GM12878 (cell line): ENCODE results near the gene DMXL1. TPM values are rescaled to one million over a fixed set of nuclear protein-coding genes. Genes with fewer than 3 reads are reported as not detected.
A peak's percentile ranks its signal among the peaks of the same experiment; 100 is the strongest.

ENCODE experiments used
- ATAC-seq: fragments of 200-7000 bp; cut with Tn5 transposase; 3 replicates; pipeline ENCODE4 v1.9.1; 2020; ENCODE audit warnings: mild to moderate bottlenecking, moderate library complexity
- BruUV-seq: library from RNA; stranded (reverse); fragments of 400-500 nt; replicated peaks from 2 replicates; lab custom pipeline; 2021; lab: Mats Ljungman, UMichigan
- CTCF ChIA-PET: fragments of 300-600 bp; sonication (Branson Sonifier 250); formaldehyde crosslinking; extraction: SDS; loops from one replicate; lab custom pipeline; 2021; ENCODE audit warnings: inconsistent platforms; lab: Yijun Ruan, JAX
- POLR2A ChIA-PET: fragments of 350-600 bp; formaldehyde crosslinking; extraction: SDS; loops from one replicate; lab custom pipeline; 2021; ENCODE audit warnings: inconsistent platforms; lab: Charles Lee
- RAD21 ChIA-PET: fragments of 300-600 bp; sonication (Branson Sonifier 250); formaldehyde crosslinking; loops from one replicate; lab custom pipeline; 2023; ENCODE audit warnings: antibody characterized with exemption; ENCODE audit not compliant: unreplicated experiment; lab: Charles Lee
- SMC1A ChIA-PET: fragments of 300-600 bp; sonication (Branson Sonifier 250); formaldehyde crosslinking; loops from one replicate; lab custom pipeline; 2023; ENCODE audit not compliant: unreplicated experiment, uncharacterized antibody; lab: Charles Lee
- DNase-seq: peaks from one replicate; pipeline ENCODE4 v3.0.0-alpha.2; 2011; ENCODE audit warnings: low read depth, low spot score
- FAIRE-seq: peaks from 3 replicates; lab custom pipeline; 2011; peaks lifted over from hg19 to GRCh38; lab: Jason Lieb, UNC
- H2AFZ ChIP-seq: 2 replicates; pipeline ENCODE4 v1.6.0; 2011; ENCODE audit warnings: low read depth, low read length, control low read depth; ENCODE audit not compliant: control insufficient read depth
- H3K27ac ChIP-seq: 2 replicates; pipeline ENCODE4 v1.5.1; 2011; ENCODE audit warnings: control low read depth; ENCODE audit not compliant: control insufficient read depth, insufficient read depth
- H3K27me3 ChIP-seq, 2 experiments: replicated peaks in 1 of 2; 2 replicates each; pipeline versions ENCODE4 v1.6.0 to v1.6.1; 2011; ENCODE audit warnings: low read length in 1 of 2; ENCODE audit not compliant: control insufficient read depth in 2 of 2, insufficient read depth in 2 of 2
- H3K36me3 ChIP-seq, 2 experiments: 2 replicates each; pipeline ENCODE4 v1.5.1; 2011; ENCODE audit warnings: low read length in 1 of 2; ENCODE audit not compliant: control insufficient read depth in 2 of 2, insufficient read depth in 2 of 2
- H3K4me1 ChIP-seq: 2 replicates; pipeline ENCODE4 v1.6.1; 2011; ENCODE audit warnings: mild to moderate bottlenecking, low read length, moderate library complexity, mixed read lengths; ENCODE audit not compliant: control insufficient read depth, insufficient read depth
- H3K4me2 ChIP-seq: 2 replicates; pipeline ENCODE4 v1.6.0; 2011; ENCODE audit warnings: control low read depth; ENCODE audit not compliant: control insufficient read depth, insufficient read depth
- H3K4me3 ChIP-seq: fragments of 200-600 bp; sonication (generic); 2 replicates; pipeline ENCODE4 v1.5.1; 2016
- H3K79me2 ChIP-seq: 2 replicates; pipeline ENCODE4 v1.6.0; 2011; ENCODE audit warnings: low read length; ENCODE audit not compliant: control insufficient read depth, insufficient read depth
- H3K9ac ChIP-seq: 2 replicates; pipeline ENCODE4 v1.8.0; 2011; ENCODE audit warnings: low read length, control low read depth, mixed read lengths; ENCODE audit not compliant: control insufficient read depth, insufficient read depth
- H3K9me3 ChIP-seq: replicated peaks from 3 replicates; pipeline ENCODE4 v1.5.1; 2011; ENCODE audit warnings: mild to moderate bottlenecking, low read length; ENCODE audit not compliant: control insufficient read depth, insufficient read depth
- H4K20me1 ChIP-seq: 2 replicates; pipeline ENCODE4 v1.6.0; 2011; ENCODE audit not compliant: control insufficient read depth, insufficient read depth
- NRF1 ChIP-seq: conservative IDR thresholded peaks from 2 replicates; pipeline ENCODE4 v1.6.1; 2011; ENCODE audit warnings: mild to moderate bottlenecking, low read depth, low read length, improper control_type of control experiment
- TCF3 ChIP-seq: IDR thresholded peaks from 2 replicates; pipeline ENCODE4 v1.6.1; 2012; ENCODE audit warnings: low read depth, mild to moderate bottlenecking, low read length, borderline replicate concordance; ENCODE audit not compliant: insufficient read depth
- WGBS: methylation state at CpG from one replicate; pipeline ENCODE4 v1.1.6; 2016; ENCODE audit warnings: low lambda C conversion rate; ENCODE audit not compliant: insufficient replicate concordance, insufficient coverage; ENCODE audit errors: missing lambda C conversion rate; 5-methylcytosine and 5-hydroxymethylcytosine counted together
- in situ Hi-C: fragments of 300-500 bp; cut with MboI; formaldehyde crosslinking; loops from 9 replicates; pipeline ENCODE4 v1.14.3; 2018; ENCODE audit warnings: mixed read lengths
- intact Hi-C: fragments of 100-400 bp; cut with micrococcal nuclease; formaldehyde crosslinking; loops from one replicate; pipeline ENCODE4 v1.14.2; 2022; ENCODE audit not compliant: unreplicated experiment
- polyA plus RNA-seq, 11 experiments: library from polyadenylated mRNA; depleted of rRNA in 4 of 11; unstranded in 6 of 11; stranded (reverse) in 5 of 11; fragments of >200 nt; fragmentation: Nextera tagmentation in 4 of 11; fragmentation: Illumina TruSeq in 1 of 11; extraction: Ambion mirVana in 4 of 11; extraction: Trizol in 1 of 11; gene quantifications; 1 replicate in 1 of 11; 2 replicates in 10 of 11; pipeline versions ENCODE4 v1.2.1 to v1.2.3, GENCODE V29; 2011 to 2016; ENCODE audit warnings: inconsistent platforms in 2 of 11, missing spikeins in 2 of 11, low read depth in 1 of 11
- total RNA-seq, 4 experiments: library from RNA; depleted of rRNA in 3 of 4; stranded (reverse); fragments of >200 nt in 3 of 4; fragmentation: Illumina TruSeq in 1 of 4; extraction: Trizol in 1 of 4; gene quantifications; 2 replicates each; pipeline versions ENCODE4 v1.2.1 to v1.2.3, GENCODE V29; 2013 to 2021
- TF ChIP-seq, protein P1 (sequence below): fragments of 450-650 bp; IDR thresholded peaks from 2 replicates; pipeline ENCODE4 v1.6.1; 2016; ENCODE audit warnings: mild to moderate bottlenecking

Gene DMXL1
- total and polyA plus RNA-seq, 10 of the 15 experiments (the other 5 are each of a cell fraction or from before 2014, with no cell fraction given), result 9.1 to 67.7 (median 34.1) TPM

DNA sequence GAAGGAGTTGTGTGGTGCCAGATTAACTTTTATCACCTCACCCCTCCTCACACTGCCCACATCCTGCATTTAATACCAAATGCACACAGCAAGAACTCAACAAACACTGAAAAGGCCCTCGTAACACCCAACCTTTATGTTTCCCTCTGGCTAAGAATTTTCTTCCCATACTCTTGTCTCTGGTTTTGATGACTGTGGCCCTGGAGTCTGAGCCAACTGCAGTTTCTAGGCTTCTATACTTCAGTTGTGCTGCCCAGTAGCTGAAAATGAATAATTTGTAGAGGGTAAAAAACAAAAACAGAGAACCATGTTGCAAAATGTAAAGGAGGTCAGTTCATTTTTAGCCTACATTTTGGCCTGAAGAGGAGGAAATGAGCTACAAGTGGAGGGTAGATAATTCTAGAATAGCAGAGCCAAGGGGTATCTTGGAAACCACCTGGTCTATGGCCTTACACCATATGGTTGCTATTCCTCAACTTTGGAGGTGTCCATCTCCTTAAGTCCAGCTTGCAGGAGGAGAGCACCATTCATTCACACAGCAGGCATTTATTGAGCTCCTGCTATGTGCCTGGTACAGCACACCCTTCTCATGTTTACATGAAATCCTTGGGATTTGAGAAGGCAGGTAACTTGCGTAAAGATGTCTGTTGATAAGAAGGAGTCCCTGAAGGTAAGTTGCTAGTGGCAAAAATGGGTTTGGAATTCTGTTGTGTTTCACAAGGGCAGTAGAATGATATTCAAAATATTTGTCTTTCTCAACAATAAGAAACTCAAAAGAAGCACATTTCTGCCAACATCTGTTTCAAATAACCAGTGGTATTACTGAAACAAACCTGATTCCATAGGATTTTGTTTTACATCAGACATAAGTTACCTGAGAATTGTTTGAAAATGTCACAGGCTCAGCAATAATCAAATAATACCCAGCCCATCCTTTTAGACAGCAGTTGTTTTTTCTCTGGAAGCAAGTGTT is 201.2 kb downstream of the DMXL1 start (continued):
- no peak for TF ChIP-seq NRF1

DNA sequence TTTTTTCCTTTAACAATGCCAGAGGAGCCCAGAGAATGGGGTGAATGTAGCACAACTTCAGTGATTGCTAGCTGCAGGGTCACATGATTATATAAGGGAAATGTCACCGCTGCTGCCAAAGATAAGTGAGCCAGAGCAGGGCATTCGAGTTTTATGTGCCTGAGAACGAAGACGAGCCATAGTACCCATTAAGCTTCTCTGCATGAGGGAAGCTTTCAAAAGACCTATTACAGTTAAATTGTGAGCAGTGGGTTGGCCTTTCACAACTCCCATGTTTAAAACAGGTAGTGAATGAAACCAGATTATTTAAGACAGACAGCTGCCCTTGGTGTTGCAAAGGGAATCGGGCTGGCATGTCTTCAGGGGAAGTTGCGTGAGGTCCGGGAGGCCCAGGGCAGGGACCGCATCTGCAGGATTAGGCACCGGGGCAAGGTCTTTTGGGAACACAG is 202.5 kb downstream of the DMXL1 start:
- in situ Hi-C loops, result no loop called here
- Histone ChIP-seq H2AFZ (peak overlapping the region; percentile 33), H3K4me2 (peak overlapping the region; percentile 92), H3K27me3 (no peaks in the 10 kb centered on the region), H3K36me3 (no peaks in the 10 kb centered on the region), H4K20me1 (no peaks in the 10 kb centered on the region), H3K9me3 (no peaks in the 10 kb centered on the region), H3K79me2 (peaks cover 89% of the 10 kb centered on the region), H3K4me1 (peaks cover 58% of the 10 kb centered on the region), H3K9ac (peak overlapping the region; percentile 55), H3K27ac (peak overlapping the region; percentile 77), H3K4me3 (peak overlapping the region; percentile 65)
- no peak for DNase-seq
- ChIA-PET CTCF (interaction anchor here (0.9 to 7.2 kb wide), 14 partner anchors 11 to 285 kb away, joined by 3 to 32 read pairs (median 4); partner anchors contain the start of gene DTWD2), SMC1A (interaction anchor here (0.6 to 14.5 kb wide), 26 partner anchors 14 to 286 kb away, joined by 3 to 181 read pairs (median 5); partner anchors contain the start of gene DTWD2), RAD21 (interaction anchor here (0.6 to 7.3 kb wide), 18 partner anchors 12 to 241 kb away, joined by 3 to 46 read pairs (median 6); no protein-coding TSS in a partner anchor), POLR2A (interaction anchor here (0.6 to 7.4 kb wide), 16 partner anchors 12 to 285 kb away, joined by 3 to 59 read pairs (median 4); partner anchors contain the start of genes DMXL1 and DTWD2)
- BruUV-seq, result no TSS peak
- intact Hi-C loops, result loop anchor here (5.0 kb wide), 1 partner anchor 124 kb away; no protein-coding TSS in a partner anchor
- 22% methylated on average over 9 of the region's 9 CpGs for WGBS
- no peak for ATAC-seq
- TF ChIP-seq TCF3, result no peak
- TF ChIP-seq, protein P1, sequence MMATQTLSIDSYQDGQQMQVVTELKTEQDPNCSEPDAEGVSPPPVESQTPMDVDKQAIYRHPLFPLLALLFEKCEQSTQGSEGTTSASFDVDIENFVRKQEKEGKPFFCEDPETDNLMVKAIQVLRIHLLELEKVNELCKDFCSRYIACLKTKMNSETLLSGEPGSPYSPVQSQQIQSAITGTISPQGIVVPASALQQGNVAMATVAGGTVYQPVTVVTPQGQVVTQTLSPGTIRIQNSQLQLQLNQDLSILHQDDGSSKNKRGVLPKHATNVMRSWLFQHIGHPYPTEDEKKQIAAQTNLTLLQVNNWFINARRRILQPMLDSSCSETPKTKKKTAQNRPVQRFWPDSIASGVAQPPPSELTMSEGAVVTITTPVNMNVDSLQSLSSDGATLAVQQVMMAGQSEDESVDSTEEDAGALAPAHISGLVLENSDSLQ, result peak; percentile 22; the same call in 1 of the 2 replicates
- no peak for FAIRE-seq
